ENCODE measurements around the gene KRT7.

- TF ChIP-seq HNF4A (conservative IDR thresholded peaks at IDR 0.05) (no peak), JUND (IDR thresholded peaks at IDR 0.05) (no peak)
- TF ChIP-seq, protein P1, sequence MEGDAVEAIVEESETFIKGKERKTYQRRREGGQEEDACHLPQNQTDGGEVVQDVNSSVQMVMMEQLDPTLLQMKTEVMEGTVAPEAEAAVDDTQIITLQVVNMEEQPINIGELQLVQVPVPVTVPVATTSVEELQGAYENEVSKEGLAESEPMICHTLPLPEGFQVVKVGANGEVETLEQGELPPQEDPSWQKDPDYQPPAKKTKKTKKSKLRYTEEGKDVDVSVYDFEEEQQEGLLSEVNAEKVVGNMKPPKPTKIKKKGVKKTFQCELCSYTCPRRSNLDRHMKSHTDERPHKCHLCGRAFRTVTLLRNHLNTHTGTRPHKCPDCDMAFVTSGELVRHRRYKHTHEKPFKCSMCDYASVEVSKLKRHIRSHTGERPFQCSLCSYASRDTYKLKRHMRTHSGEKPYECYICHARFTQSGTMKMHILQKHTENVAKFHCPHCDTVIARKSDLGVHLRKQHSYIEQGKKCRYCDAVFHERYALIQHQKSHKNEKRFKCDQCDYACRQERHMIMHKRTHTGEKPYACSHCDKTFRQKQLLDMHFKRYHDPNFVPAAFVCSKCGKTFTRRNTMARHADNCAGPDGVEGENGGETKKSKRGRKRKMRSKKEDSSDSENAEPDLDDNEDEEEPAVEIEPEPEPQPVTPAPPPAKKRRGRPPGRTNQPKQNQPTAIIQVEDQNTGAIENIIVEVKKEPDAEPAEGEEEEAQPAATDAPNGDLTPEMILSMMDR (IDR thresholded peaks at IDR 0.05; ENCODE audit: low read depth, low read length, missing input control) = no peak
These were observed 34.4 kb upstream of the KRT7 start for GRCh38 chr12:52198454-52199215.

Data from liver (tissue), 3 donors.